GM19452 (cell line): ENCODE results near the gene CDH11.

ENCODE experiments used
- ATAC-seq: cut with Tn5 transposase; IDR thresholded peaks from one replicate; pipeline ENCODE4 v1.9.1; 2021; ENCODE audit not compliant: unreplicated experiment

Gene CDH11, protein sequence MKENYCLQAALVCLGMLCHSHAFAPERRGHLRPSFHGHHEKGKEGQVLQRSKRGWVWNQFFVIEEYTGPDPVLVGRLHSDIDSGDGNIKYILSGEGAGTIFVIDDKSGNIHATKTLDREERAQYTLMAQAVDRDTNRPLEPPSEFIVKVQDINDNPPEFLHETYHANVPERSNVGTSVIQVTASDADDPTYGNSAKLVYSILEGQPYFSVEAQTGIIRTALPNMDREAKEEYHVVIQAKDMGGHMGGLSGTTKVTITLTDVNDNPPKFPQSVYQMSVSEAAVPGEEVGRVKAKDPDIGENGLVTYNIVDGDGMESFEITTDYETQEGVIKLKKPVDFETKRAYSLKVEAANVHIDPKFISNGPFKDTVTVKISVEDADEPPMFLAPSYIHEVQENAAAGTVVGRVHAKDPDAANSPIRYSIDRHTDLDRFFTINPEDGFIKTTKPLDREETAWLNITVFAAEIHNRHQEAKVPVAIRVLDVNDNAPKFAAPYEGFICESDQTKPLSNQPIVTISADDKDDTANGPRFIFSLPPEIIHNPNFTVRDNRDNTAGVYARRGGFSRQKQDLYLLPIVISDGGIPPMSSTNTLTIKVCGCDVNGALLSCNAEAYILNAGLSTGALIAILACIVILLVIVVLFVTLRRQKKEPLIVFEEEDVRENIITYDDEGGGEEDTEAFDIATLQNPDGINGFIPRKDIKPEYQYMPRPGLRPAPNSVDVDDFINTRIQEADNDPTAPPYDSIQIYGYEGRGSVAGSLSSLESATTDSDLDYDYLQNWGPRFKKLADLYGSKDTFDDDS

DNA sequence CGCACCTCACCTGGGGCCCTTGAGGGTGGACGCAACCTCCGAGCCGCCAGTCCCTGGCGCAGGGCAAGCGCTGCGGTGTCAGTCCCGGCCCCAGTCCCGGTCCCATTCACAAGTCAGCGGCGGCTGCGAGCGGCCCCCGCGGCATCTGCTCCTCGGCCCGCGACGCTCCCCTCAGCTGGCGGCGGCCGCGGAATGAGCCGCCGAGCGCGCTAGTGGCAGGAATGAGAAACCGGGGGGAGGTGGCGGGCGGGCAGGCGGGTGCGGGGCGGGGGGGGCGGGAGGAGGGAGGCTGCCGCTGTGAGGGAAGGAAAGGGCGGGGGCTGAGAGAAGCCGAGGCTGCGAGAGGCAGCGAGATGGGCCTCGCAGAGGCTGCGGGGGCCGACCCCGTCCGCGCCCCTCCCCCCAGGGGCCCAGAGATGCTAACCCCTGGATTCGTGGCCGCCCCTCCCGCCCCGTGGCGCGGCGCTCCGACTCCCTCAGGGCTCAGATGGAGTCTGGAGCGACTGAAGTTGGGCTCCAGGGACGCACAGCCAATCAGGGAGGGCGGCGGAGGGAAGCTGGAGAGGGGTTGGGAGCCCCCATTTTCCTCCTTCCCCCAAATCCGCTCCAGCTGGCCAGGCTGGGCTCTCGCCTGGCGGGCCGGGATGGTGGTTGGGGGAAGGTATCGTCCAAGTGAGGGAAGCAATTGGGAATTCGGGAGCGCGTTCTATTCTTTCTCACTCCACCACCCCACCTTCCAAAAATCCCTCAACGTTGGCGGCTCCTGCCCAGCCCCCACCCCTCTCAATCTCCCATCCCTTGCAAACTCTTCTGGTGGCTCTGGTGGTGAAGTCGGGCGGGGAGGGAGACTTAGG is at the start of gene CDH11:
Gene CDH11, minus strand, starts transcription at position 194 of the 854 bp plus-strand sequence. CDS start 117,194 bp downstream, outside the sequence.
- no peak for ATAC-seq

DNA sequence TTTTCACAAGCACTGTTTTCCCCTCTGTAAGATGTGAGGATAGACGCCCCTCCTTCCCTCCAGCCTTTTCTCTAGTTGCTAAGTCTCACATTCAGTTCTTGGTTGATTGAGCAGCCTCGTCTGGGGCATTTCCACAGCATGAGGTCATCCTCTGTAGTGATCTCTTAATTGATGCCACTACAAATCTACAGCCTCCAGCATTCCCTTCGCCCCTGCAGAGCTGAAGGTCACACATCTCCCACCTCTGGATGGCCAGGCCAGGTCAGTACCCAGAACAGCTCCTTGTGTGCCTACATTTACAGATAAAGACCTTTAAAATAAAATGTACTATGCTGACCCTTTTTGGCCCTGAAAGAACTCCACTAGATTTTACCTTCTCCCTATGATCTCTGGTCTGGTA is 32.5 kb upstream of the CDH11 start:
- no peak for ATAC-seq

DNA sequence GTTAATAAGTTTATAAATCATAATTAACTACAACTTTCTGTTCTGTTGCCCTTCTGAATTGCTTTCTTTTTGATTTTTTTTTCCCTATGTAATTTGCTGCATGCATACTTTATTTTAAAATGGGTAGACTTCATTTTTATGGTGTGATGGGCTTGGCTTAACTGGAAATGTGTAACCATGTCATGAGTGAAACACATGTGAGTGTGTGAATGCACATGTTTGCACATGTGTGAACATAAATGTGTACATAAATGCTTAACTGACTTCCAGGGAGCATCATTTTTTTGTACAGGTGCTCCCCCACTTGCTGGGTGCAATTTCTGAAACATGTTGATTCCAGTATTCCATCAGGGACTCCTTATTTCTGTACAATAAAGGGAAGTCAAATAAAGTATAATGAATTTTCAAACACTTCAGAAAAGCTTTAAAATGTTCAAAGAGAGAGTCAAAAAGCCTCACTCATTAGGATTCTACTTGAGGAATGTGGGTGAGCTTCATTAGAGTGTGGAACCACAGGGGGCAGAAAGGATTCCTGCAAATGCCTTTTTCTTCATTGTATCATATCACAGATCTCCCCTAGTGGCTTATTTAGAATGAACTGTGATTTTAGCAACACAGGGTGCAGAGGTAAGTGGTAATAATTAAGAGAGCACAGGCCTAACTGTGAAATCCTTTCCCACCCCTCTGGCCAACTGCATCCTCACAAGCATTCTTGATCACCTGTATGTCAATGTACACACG is 31.7 kb upstream of the CDH11 start:
- no peak for ATAC-seq

DNA sequence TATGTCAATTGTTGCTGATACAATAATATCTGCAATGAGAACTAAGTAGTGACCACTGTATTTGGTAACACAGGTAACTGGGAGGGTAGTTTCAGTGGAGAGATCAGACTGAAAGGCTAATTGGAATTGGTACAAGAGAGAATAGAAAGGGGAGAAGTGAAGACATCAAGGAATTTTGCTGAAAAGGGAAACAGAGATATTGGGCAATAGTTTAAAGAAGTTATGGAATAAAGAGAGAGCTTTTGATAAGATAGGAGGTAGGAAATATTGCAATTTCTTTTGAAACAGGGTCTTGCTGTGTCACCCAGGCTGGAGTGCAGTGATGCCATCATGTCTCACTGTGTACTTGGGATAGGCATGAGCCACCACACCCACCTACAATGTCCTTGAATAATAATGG is 26.9 kb upstream of the CDH11 start:
- no peak for ATAC-seq

DNA sequence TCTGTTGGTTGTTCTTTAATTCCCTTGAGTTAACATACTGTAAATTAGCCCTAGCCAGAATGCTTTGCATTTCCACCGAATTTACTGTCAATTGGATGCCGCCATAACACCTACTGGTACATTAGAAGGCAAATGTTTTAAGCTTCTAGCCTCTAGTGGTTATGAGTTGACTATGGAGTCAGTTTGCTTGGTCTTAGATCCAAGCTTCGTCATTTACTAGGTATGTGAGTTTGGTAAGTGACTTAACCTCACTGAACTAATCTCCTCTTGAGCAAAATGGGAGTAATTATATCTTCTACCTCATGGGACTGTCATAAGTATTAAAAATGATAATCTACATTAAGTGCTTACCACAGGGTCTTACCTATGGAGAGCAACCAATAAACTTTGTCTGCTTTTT is 20.4 kb upstream of the CDH11 start:
- ATAC-seq: no peak

DNA sequence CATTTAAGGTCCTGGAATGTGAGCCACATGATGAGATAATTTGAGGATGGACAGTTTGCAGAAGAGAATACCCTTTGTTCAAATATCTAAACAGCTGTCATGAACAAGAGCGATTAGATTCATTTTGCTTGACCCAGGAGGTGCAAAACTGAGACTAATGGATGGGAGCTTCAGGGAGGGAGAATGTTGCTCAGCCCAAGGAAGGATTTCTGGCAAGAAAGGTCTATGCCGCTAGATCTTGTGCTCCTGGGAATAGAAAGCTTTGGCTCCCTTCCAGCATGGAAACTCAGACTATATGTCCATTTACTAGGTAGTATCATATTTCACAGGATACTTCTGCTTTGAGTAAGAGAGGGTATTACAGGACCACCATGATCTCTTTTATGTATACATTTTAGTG is 14.8 kb upstream of the CDH11 start:
- no peak for ATAC-seq

DNA sequence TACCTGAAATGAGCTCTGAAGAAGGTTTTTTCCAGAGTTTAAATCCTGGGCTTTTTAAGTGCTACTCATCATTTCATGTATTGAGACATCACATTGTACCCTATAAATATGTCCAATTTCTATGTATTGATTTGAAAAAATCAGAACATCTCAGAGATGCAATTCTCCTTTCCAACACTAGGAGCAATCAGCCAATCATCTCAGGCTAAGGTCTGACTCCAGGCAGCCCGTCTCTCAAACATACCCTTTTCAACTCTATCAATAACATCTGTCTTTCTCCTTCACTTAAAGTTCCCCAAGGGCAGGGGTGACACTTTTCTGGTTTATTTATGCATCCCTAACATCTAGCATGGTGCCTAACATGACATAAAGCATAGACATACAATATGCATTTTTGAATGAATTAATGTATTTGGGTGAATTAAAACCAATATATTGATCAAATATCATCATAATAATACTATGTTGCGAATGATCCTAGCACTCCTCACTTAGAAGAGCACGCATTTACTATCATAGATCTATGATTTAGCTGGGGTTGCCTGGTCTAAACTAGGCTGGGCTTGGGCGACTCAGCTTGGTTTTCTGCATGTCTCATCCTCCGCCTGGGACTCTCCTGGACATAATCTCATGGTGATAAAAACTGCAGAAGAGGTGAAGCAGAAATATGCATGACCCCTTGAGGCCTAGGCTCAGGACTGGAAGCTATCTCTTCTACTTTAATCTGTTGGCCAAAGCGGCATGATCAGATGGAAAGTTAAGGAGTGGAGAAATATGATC is 5.2 kb upstream of the CDH11 start:
- ATAC-seq: no peak

DNA sequence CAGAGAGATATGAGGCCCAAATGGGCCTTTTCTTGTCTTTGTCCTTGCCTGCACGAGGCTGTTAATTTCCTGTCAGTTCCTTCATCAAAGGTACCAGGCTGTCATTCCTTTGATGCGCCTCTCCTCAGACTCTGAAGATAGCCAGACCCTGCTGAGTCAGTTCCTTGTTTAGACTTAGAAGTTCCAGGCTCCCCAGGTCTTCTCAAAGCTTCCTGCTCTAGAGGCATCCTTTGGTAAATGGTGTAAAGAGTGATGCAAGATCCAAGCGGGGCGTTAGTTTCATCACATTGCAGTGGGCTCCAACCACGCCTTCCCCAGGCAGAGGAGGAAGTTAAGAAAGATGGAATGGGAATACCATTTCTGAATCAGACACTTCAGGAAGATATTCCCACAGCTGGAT is 4.0 kb upstream of the CDH11 start:
- no peak for ATAC-seq

DNA sequence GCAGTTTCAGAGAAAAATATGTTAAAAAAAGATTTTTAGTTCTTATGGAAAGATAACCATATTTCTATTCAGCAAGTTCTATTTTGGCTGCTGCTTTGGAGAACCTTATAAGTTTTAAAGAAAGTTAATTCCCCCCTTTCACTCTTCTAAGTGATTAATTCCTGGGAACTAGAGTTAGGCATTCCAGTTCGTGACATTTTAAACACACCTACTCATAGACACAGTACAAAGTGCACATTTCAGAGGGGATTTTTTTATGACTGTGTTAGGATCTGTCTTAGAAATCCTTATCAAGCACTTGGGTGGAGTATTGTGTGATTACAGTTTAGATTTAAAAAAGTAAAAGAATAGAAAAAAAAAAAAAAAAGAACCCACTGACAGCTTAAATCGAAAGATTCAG is 3.5 kb upstream of the CDH11 start:
- ATAC-seq: no peak

DNA sequence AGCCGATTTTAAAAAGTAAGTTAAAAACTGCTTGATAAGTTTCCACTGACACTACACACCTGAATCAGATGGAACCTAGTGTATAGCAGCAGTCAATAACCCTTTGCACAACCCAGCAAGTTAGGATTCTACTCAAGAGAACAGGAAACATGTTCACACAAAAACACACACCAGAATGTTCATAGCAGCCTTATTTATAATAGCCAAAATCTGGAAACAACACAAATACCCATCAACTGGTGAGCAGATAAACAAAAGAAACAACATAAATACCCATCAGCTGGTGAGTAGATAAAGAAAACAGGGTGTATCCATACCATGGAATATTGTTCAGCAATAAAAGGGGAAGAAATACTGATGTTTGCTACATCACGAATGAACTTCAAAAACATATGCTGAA is 2.7 kb upstream of the CDH11 start:
- ATAC-seq: no peak

DNA sequence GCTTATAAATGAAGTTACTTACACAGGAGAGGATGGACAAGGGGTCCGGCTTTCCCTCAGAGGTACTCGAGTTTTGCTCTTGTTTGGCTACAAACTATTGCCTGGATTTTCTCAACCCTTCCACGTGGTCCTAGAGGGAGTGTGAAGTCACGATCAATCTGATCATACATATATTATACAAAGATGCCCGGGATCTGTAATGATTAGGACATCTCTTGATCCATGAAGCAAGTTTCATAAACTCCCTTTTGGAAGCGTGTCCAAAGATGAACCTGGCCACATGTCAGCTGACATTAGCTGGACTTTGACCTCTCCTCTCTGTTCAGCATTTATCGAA is 2.3 kb upstream of the CDH11 start:
- no peak for ATAC-seq

DNA sequence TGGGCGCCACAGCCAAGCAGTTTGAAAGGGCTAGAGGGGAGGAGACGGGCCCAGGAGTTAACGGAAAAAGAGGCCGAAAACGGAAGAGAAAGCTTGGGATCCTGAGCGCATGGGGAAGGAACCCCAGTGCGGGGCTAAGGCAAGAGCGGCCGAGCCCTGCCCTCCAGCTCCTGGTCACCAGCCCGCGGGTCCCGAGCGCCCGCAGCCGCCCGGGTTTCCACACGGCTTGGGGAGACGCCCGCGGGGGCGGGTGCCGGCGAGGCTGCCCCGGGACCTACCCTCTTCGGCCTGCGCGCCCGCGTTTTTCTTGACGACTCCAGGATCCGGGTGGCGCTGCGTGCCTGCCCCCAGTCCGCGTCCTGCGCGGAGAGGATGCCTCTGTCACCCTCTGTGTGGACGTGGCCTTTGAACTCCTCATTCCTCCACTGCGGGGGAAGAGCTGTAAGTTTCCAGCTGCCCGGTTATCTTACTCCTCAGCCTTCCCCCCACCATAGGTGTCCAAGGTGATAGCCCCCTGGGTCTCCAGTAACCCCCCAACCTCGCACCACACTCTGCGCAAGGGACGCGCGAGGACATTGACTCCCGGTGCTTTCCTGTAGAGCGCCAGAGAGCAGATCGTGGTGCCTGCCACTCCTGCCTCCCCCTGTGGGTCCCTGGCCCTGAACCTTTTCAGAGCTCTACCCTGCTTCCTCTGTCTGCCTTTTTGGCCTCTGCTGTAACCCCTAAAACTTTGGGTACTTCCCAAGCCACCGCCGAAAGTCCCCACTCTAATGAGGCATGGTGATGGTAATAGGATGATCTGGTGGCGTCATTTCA is 1.7 kb upstream of the CDH11 start:
- no peak for ATAC-seq

DNA sequence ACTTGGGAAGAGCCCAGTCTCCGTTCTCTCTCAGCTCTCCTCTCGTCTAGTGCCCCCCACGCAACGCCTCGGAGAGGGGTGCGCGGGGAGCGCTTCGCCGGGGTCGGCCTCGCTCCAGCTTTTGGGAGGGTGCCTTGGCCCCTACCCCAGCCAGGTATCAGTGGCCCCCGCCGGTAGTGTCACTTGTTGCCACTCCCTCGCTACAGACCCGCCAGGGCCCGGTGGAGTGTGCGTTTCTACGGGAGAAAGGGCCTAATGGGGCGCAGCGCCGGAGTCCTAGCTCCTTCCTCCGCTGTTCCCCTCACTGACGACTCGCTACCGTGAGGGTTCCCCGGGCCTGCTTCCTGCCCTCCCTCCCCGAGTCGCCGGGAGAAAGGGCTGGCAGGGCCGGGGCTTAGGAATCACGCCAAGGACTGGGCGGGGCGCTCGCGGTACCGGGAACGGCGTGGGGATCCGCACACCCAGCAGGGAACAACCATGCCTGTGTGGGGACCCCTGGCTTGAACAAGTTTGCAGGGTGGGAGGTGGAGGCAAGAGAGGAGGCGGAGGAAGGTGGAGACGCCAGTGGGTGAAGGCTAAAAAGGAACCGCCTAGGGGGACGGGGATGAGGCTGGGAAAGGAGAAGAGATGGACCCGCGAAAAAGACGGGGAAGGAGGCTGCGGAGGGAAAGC is 997 bp upstream of the CDH11 start:
- ATAC-seq: no peak

DNA sequence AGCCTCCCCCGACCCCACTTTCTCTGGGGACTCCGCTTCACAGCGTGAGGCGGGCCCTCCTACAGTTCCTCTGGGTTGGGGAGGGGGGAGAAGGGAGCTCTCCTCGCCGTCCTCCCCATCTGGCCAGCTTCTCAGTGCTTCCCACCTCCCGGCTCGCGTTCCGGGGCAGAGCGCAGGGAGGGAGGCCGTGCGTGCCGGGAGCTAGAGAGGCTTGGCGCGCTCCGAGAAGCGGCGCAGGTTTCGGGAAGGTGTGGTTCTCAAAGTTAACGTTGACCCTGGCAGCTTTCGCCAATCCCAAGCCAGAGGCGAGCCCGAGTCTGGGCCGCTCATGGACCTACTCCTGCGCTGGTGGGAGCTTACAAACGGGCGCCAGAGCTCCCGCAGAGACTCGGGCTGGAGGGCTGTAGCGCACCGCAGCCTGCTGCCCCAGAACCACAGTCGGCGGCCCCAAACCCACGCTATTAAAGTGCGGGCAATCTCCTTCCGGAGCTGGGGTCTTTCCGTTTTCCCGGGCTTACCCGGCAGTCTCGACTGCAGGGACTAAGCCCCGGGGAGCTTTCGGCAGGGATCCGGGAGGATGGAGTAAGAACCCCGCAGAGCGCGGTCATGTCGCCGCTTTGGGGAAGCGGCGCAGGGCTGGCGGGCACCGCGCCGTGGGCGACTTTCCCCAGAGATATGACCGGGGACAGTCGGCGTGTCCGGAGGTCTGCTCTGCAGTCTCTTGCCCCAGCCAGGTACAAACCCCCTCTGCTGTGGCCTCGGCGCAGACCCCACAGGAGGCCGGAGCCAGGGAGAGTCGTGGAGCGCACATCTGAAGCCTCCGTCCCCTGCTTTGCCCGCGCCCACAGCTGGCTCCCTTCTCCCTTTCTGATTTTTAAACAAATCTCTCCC is 787 bp downstream of the CDH11 start:
- ATAC-seq: no peak

DNA sequence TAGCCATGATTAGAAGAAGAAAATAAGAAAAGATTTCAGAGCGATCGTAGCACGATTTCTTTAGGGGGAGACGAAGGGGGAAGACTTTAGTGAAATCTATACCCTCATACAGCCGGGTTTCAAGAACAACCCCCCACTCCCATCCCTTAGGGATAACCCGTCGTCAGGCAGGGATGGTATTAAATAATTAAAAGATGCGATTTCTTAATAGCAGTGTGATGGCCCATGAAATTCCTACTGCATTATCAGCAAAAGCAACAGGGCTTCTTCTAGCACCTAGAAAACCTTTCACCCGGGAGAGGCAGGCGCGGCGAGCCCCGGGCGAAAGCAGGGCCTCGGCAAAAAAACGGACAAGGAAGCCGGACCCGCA is 1.4 kb downstream of the CDH11 start:
- ATAC-seq: no peak

DNA sequence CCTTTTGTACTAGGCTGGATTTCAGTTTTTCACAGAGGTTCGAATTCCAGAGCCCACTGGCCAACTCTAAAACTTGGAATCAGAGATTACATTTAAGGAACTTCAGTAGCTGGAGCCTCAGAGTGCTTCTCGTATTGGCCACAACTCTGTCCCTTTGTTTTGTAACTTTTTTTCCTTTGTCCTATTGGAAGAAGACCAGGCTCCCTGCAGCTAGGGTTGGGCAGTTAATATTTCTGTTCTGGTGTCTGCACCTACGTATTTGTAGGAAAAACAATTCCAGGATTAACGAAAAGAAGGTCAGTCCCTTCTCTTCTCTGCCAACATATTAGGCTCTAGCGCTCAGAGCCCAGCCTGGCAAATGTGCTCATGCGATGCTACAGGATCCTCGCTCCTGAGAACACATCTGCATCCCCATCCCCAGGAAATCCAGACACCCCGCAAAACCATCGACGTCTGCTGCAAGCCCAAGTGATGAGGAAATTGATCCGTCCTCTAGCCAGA is 1.9 kb downstream of the CDH11 start:
- no peak for ATAC-seq

DNA sequence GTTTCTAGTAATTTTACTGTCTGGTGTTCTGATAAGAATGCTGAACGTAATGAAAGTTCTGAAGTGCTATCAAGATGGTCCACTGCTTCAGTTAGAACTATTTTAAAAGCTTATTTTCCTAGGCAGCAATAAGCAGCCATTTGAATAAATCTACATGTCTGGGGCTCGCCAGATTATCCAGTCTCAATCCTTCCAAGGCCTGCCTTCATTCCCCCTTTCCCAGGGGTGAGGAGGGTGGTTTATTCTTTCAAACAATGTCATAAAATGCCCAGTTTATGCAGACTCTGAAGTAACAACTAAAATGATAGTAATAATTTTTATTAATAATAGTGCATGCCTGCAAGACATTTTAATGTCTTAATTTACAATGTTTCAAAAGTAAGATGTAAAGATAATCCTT is 2.4 kb downstream of the CDH11 start:
- no peak for ATAC-seq

DNA sequence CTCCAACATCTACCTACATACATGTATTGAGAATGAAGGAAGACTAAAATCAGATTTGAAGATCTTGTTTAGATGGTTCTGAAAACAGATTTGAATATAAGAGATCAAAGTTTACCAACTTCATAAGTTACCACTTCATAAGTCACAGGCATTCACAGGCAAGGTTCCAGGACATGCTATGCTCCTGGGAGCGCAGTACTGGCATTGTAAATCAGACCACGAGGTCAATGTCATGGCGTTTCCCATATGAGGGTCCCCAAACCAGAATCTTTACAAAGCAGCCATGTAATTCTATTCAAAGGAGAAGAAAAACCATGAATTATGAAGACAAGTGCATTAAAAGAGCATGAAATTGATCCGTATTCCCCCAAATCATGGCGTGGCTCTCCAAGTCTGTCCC is 3.0 kb downstream of the CDH11 start:
- ATAC-seq: no peak
